Neural cell (in vitro differentiated cells): Measurements from ENCODE around the gene TSEN54. TPM values are rescaled to one million over a fixed set of nuclear protein-coding genes. Genes with fewer than 3 reads are reported as not detected.

Experiments used
- H2AFZ ChIP-seq: fragments of 200-600, 300-800 bp; sonication (generic), shearing (Covaris generic); 2 replicates; pipeline ENCODE4 v1.6.0; 2014; ENCODE audit warnings: low read depth, mild to moderate bottlenecking, antibody characterized with exemption, low read length, moderate library complexity
- H3F3A ChIP-seq: fragments of 200-600 bp; shearing (Covaris generic); 2 replicates; pipeline ENCODE4 v1.6.1; 2016; ENCODE audit warnings: mild to moderate bottlenecking, moderate library complexity, mixed read lengths, antibody characterized with exemption, low read length; ENCODE audit not compliant: insufficient read depth, poor library complexity, severe bottlenecking
- H3K27ac ChIP-seq: fragments of 200-600, 300-800 bp; sonication (generic), shearing (Covaris generic); 2 replicates; pipeline ENCODE4 v1.5.1; 2014; ENCODE audit warnings: mild to moderate bottlenecking, low read length, moderate library complexity
- H3K27me3 ChIP-seq: fragments of 300-800, 200-600 bp; sonication (generic), shearing (Covaris generic); 2 replicates; pipeline ENCODE4 v1.6.0; 2014; ENCODE audit warnings: mild to moderate bottlenecking, low read depth, low read length, moderate library complexity; ENCODE audit not compliant: insufficient read depth
- H3K36me3 ChIP-seq: fragments of 300-800, 200-600 bp; sonication (generic), shearing (Covaris generic); 2 replicates; pipeline ENCODE4 v1.5.1; 2014; ENCODE audit warnings: mild to moderate bottlenecking, antibody characterized with exemption, low read length, moderate library complexity; ENCODE audit not compliant: insufficient read depth
- H3K4me2 ChIP-seq: fragments of 300-800, 200-600 bp; sonication (generic), shearing (Covaris generic); 2 replicates; pipeline ENCODE4 v1.6.0; 2014; ENCODE audit warnings: mild to moderate bottlenecking, low read length
- H3K4me3 ChIP-seq: fragments of 300-800, 200-600 bp; sonication (generic), shearing (Covaris generic); 2 replicates; pipeline ENCODE4 v1.5.1; 2014; ENCODE audit warnings: mild to moderate bottlenecking, low read length, moderate library complexity
- H3K79me2 ChIP-seq: fragments of 200-600 bp; shearing (Covaris generic); replicated peaks from 2 replicates; pipeline ENCODE4 v1.6.0; 2014; ENCODE audit warnings: mild to moderate bottlenecking, low read length, moderate library complexity; ENCODE audit not compliant: insufficient read depth
- H3K9ac ChIP-seq: fragments of 300-800, 200-600 bp; sonication (generic), shearing (Covaris generic); 2 replicates; pipeline ENCODE4 v1.6.1; 2016; ENCODE audit warnings: mild to moderate bottlenecking, low read length, mixed read lengths
- H3K9me2 ChIP-seq: fragments of 200-600 bp; shearing (Covaris generic); 2 replicates; pipeline ENCODE4 v1.6.1; 2016; ENCODE audit warnings: mild to moderate bottlenecking, low read length, mixed read lengths; ENCODE audit not compliant: insufficient read depth
- H3K9me3 ChIP-seq: fragments of 200-600, 300-800 bp; sonication (generic), shearing (Covaris generic); 2 replicates; pipeline ENCODE4 v1.6.1; 2016; ENCODE audit warnings: mild to moderate bottlenecking, mixed run types, low read length, moderate library complexity, mixed read lengths
- H4K20me1 ChIP-seq: fragments of 200-600 bp; shearing (Covaris generic); 2 replicates; pipeline ENCODE4 v1.6.1; 2016; ENCODE audit warnings: mild to moderate bottlenecking, mixed run types; ENCODE audit not compliant: insufficient read depth
- EP300 ChIP-seq: fragments of 450-650 bp; conservative IDR thresholded peaks from 2 replicates; pipeline ENCODE4 v1.6.1; 2014; ENCODE audit warnings: antibody characterized with exemption, mild to moderate bottlenecking, moderate library complexity; ENCODE audit not compliant: poor library complexity, severe bottlenecking
- EZH2 ChIP-seq: fragments of 200-600, 300-800 bp; shearing (Covaris generic), sonication (generic); IDR thresholded peaks from 2 replicates; pipeline ENCODE4 v1.6.1; 2014; ENCODE audit warnings: antibody characterized with exemption, low read length, borderline replicate concordance, mild to moderate bottlenecking; ENCODE audit not compliant: insufficient read depth, poor library complexity, severe bottlenecking
- MXI1 ChIP-seq: fragments of 450-650 bp; conservative IDR thresholded peaks from 2 replicates; pipeline ENCODE4 v1.6.1; 2014; ENCODE audit warnings: antibody characterized with exemption, mild to moderate bottlenecking; ENCODE audit not compliant: poor library complexity, severe bottlenecking
- POLR2AphosphoS5 ChIP-seq: IDR thresholded peaks from 2 replicates; pipeline ENCODE4 v1.6.1; 2012
- RAD21 ChIP-seq: fragments of 450-650 bp; conservative IDR thresholded peaks from 2 replicates; pipeline ENCODE4 v1.6.1; 2014; ENCODE audit warnings: antibody characterized with exemption, mild to moderate bottlenecking, moderate library complexity
- SMC3 ChIP-seq: fragments of 450-650 bp; conservative IDR thresholded peaks from 2 replicates; pipeline ENCODE4 v1.6.1; 2014; ENCODE audit warnings: antibody characterized with exemption, mild to moderate bottlenecking, moderate library complexity; ENCODE audit not compliant: poor library complexity
- TAF1 ChIP-seq: IDR thresholded peaks from 2 replicates; pipeline ENCODE4 v1.6.1; 2012; ENCODE audit warnings: low read depth
- polyA plus RNA-seq: library from polyadenylated mRNA; depleted of rRNA; stranded (reverse); fragments of >200 nt; gene quantifications from 2 replicates; pipeline ENCODE4 v1.2.3, GENCODE V29; 2014
- TF ChIP-seq, protein P1 (sequence below): fragments of 450-650 bp; IDR thresholded peaks from 2 replicates; pipeline ENCODE4 v1.5.1; 2014; ENCODE audit warnings: antibody characterized with exemption, mild to moderate bottlenecking, moderate library complexity; ENCODE audit not compliant: poor library complexity, severe bottlenecking
- TF ChIP-seq, protein P2 (sequence below): IDR thresholded peaks from 2 replicates; pipeline ENCODE4 v1.6.1; 2012; ENCODE audit warnings: borderline replicate concordance

TSEN54 gene
- polyA plus RNA-seq, 1 donor from 2014 or later, result 32.2 TPM

DNA sequence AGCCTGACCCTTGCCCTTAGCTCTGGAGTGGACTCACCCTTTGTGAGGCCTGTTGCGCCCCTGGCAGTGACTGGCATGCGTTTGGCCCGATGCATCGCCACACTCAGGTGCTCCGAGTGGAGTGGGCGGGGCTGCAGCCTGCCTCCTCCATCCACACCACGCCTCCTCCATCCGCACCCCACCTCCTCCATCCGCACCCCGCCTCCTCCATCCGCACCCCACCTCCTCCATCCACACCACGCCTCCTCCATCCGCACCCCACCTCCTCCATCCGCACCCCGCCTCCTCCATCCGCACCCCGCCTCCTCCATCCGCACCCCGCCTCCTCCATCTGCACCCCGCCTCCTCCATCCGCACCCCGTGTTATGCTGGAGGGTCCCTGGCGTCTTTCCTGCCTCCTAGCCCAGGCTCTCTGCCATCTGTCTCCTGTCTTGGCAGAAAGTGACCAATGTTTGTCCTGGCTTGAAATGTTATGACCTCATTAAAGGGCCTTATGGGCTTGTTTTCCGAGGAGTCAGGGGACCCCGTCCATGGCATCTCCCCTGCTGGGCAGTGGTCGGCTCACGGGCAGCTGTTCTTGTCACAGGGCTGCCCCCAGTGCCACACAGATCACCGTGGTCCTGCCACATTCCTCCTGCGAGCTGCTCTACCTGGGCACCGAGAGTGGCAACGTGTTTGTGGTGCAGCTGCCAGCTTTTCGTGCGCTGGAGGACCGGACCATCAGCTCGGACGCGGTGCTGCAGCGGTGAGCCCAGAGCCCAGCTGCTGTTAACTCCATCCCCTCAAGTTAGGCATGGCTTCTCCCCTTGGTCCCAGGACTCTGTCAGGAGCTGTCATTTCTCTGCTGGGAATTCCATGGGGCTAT, 42.6 kb downstream of the TSEN54 start:
- Histone ChIP-seq H3K9me3 (no peaks in the 10 kb centered on the region), H3K27ac (no peak overlapping the region), H3K4me2 (no peak overlapping the region), H3K9me2 (no peaks in the 10 kb centered on the region), H3K9ac (no peak overlapping the region), H3F3A (no peaks in the 10 kb centered on the region), H4K20me1 (no peaks in the 10 kb centered on the region), H3K4me3 (no peak overlapping the region), H2AFZ (no peak overlapping the region), H3K36me3 (no peaks in the 10 kb centered on the region), H3K79me2 (no peaks in the 10 kb centered on the region), H3K27me3 (no peaks in the 10 kb centered on the region)
- TF ChIP-seq EP300 (no peak), TAF1 (no peak), POLR2AphosphoS5 (no peak), RAD21 (no peak), MXI1 (no peak), SMC3 (no peak), EZH2 (no peak)
- TF ChIP-seq, protein P1, sequence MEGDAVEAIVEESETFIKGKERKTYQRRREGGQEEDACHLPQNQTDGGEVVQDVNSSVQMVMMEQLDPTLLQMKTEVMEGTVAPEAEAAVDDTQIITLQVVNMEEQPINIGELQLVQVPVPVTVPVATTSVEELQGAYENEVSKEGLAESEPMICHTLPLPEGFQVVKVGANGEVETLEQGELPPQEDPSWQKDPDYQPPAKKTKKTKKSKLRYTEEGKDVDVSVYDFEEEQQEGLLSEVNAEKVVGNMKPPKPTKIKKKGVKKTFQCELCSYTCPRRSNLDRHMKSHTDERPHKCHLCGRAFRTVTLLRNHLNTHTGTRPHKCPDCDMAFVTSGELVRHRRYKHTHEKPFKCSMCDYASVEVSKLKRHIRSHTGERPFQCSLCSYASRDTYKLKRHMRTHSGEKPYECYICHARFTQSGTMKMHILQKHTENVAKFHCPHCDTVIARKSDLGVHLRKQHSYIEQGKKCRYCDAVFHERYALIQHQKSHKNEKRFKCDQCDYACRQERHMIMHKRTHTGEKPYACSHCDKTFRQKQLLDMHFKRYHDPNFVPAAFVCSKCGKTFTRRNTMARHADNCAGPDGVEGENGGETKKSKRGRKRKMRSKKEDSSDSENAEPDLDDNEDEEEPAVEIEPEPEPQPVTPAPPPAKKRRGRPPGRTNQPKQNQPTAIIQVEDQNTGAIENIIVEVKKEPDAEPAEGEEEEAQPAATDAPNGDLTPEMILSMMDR, result no peak
- TF ChIP-seq, protein P2, sequence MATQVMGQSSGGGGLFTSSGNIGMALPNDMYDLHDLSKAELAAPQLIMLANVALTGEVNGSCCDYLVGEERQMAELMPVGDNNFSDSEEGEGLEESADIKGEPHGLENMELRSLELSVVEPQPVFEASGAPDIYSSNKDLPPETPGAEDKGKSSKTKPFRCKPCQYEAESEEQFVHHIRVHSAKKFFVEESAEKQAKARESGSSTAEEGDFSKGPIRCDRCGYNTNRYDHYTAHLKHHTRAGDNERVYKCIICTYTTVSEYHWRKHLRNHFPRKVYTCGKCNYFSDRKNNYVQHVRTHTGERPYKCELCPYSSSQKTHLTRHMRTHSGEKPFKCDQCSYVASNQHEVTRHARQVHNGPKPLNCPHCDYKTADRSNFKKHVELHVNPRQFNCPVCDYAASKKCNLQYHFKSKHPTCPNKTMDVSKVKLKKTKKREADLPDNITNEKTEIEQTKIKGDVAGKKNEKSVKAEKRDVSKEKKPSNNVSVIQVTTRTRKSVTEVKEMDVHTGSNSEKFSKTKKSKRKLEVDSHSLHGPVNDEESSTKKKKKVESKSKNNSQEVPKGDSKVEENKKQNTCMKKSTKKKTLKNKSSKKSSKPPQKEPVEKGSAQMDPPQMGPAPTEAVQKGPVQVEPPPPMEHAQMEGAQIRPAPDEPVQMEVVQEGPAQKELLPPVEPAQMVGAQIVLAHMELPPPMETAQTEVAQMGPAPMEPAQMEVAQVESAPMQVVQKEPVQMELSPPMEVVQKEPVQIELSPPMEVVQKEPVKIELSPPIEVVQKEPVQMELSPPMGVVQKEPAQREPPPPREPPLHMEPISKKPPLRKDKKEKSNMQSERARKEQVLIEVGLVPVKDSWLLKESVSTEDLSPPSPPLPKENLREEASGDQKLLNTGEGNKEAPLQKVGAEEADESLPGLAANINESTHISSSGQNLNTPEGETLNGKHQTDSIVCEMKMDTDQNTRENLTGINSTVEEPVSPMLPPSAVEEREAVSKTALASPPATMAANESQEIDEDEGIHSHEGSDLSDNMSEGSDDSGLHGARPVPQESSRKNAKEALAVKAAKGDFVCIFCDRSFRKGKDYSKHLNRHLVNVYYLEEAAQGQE, result no peak

DNA sequence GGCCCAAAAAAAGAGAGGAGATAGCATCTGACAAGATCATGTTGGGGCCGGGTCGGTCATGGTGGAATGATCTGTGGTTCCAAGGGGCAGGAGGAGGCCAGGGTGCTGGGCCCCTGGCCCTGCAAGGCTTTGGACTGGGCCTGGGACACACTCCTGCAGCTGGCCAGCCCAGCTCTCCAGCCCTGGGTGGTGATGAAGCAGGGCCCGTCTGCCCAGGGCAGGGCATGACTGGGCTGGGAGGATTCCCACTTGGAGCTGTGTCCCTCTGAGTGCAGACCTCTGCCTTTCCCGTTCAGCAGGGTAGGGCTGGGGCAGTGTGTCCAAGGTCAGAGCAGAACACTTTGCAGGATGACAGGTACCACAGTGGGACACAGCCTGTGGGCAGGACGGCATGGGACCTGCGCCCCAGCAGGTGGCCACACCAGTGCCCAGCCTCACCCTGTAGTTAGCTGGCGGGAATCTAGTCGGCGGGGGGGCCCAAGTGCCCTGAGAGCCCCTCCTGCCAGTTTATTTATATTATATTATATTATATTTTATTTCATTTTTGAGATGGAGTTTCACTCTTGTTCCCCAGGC, 43.7 kb downstream of the TSEN54 start:
- Histone ChIP-seq H3K9me3 (no peaks in the 10 kb centered on the region), H3K27me3 (no peaks in the 10 kb centered on the region), H3F3A (no peaks in the 10 kb centered on the region), H3K79me2 (no peaks in the 10 kb centered on the region), H3K9ac (no peak overlapping the region), H2AFZ (no peak overlapping the region), H3K36me3 (no peaks in the 10 kb centered on the region), H4K20me1 (no peaks in the 10 kb centered on the region), H3K4me3 (no peak overlapping the region), H3K27ac (no peak overlapping the region), H3K9me2 (no peaks in the 10 kb centered on the region), H3K4me2 (no peak overlapping the region)
- TF ChIP-seq MXI1 (no peak), POLR2AphosphoS5 (no peak), RAD21 (no peak), EZH2 (no peak), SMC3 (no peak), EP300 (no peak), TAF1 (no peak)
- TF ChIP-seq, protein P1, result no peak
